GM19043 (cell line): Measurements from ENCODE around the gene SLC7A8.

Experiments used
- ATAC-seq: cut with Tn5 transposase; IDR thresholded peaks from one replicate; pipeline ENCODE4 v1.9.1; 2021; ENCODE audit warnings: low read depth; ENCODE audit not compliant: unreplicated experiment

SLC7A8 gene

GRCh38 chr14:23160924-23161522 is 22.4 kb downstream of the SLC7A8 start:
- no peak for ATAC-seq

- ATAC-seq: no peak
These were observed 23.9 kb downstream of the SLC7A8 start for GRCh38 chr14:23159532-23159931.

GRCh38 chr14:23158779-23159178 is 24.7 kb downstream of the SLC7A8 start:
- ATAC-seq: no peak

GRCh38 chr14:23154964-23155587 is 28.4 kb downstream of the SLC7A8 start:
- ATAC-seq: no peak

GRCh38 chr14:23153851-23154796 is 29.3 kb downstream of the SLC7A8 start:
- no peak for ATAC-seq

- no peak for ATAC-seq
These were observed 32.1 kb downstream of the SLC7A8 start for GRCh38 chr14:23151342-23151741.

GRCh38 chr14:23149745-23150144 is 33.7 kb downstream of the SLC7A8 start:
- no peak for ATAC-seq

- no peak for ATAC-seq
These were observed 34.7 kb downstream of the SLC7A8 start for GRCh38 chr14:23148591-23149249.

GRCh38 chr14:23147676-23148075 is 35.8 kb downstream of the SLC7A8 start:
- ATAC-seq: no peak

GRCh38 chr14:23146980-23147379 is 36.5 kb downstream of the SLC7A8 start:
- ATAC-seq: no peak

- no peak for ATAC-seq
These were observed 37.0 kb downstream of the SLC7A8 start for GRCh38 chr14:23146351-23146910.

GRCh38 chr14:23145794-23146350 is 37.6 kb downstream of the SLC7A8 start:
- no peak for ATAC-seq

- no peak for ATAC-seq
These were observed 39.5 kb downstream of the SLC7A8 start for GRCh38 chr14:23143911-23144310.

GRCh38 chr14:23142826-23143225 is 40.6 kb downstream of the SLC7A8 start:
- ATAC-seq: no peak

GRCh38 chr14:23141706-23142444 is 41.6 kb downstream of the SLC7A8 start:
- no peak for ATAC-seq

GRCh38 chr14:23140371-23140770 is 43.1 kb downstream of the SLC7A8 start:
- no peak for ATAC-seq

GRCh38 chr14:23139874-23140273 is 43.6 kb downstream of the SLC7A8 start:
- ATAC-seq: no peak

GRCh38 chr14:23137813-23138535 is 45.5 kb downstream of the SLC7A8 start:
- ATAC-seq: no peak

- no peak for ATAC-seq
These were observed 46.2 kb downstream of the SLC7A8 start for GRCh38 chr14:23137192-23137812.
